K562 (cell line): ENCODE data around the gene CLCC1.

Experiments
- CEBPB ChIP-seq: fragments of 450-650 bp; IDR thresholded peaks from 2 replicates; pipeline ENCODE4 v1.6.1; 2016; ENCODE audit warnings: missing genetic modification characterization, missing compliant biosample characterization
- CTCF ChIP-seq, 3 experiments: IDR thresholded peaks in 2 of 3; conservative IDR thresholded peaks in 1 of 3; 2 replicates each; pipeline ENCODE4 v1.5.1; 2011 to 2012; ENCODE audit warnings: low read length in 3 of 3, mild to moderate bottlenecking in 3 of 3, control low read depth in 2 of 3, improper control_type of control experiment in 1 of 3, inconsistent platforms in 1 of 3, low read depth in 1 of 3, mixed read lengths in 1 of 3, moderate library complexity in 1 of 3; ENCODE audit not compliant: insufficient read depth in 2 of 3
- PCBP1 ChIP-seq: fragments of 200-400 bp; formaldehyde crosslinking; IDR thresholded peaks from 2 replicates; pipeline ENCODE4 v1.6.1; 2018; ENCODE audit warnings: mild to moderate bottlenecking, low read depth, low read length; ENCODE audit not compliant: poor library complexity, severe bottlenecking
- PHF20 ChIP-seq: fragments of 450-650 bp; IDR thresholded peaks from 2 replicates; pipeline ENCODE4 v1.6.1; 2018; ENCODE audit not compliant: partially characterized antibody
- TAF15 ChIP-seq: fragments of 200-400 bp; formaldehyde crosslinking; IDR thresholded peaks from 2 replicates; pipeline ENCODE4 v1.6.1; 2017; ENCODE audit warnings: mild to moderate bottlenecking, low read depth, low read length, moderate library complexity
- TCF7 ChIP-seq: sonication (generic); IDR thresholded peaks from 2 replicates; pipeline ENCODE4 v1.6.1; 2016; ENCODE audit warnings: antibody characterized with exemption, borderline replicate concordance
- ZBTB1 ChIP-seq: sonication (generic); formaldehyde crosslinking; IDR thresholded peaks from 2 replicates; pipeline ENCODE4 v1.8.1; 2023; ENCODE audit warnings: missing genetic modification reagents, low read depth, mild to moderate bottlenecking, borderline replicate concordance

- TF ChIP-seq TCF7 = no peak
- no peak for TF ChIP-seq CTCF (IDR thresholded peaks at IDR 0.05 in 2 of 3, conservative IDR thresholded peaks at IDR 0.05 in 1 of 3; ENCODE audit: insufficient read depth in 2 of 3, low read depth in 1 of 3, low read length in 3 of 3)
- TF ChIP-seq ZBTB1 (CRISPR knock-in tag) = no peak
- no peak for TF ChIP-seq TAF15
- TF ChIP-seq PHF20 = no peak
- no peak for TF ChIP-seq CEBPB (tag)
- no peak for TF ChIP-seq PCBP1
Measured at GRCh38 chr1:108949044-108949443, 14.2 kb downstream of the CLCC1 start.
